Stimulated activated CD4-positive, alpha-beta T cell treated with anti-CD3 and anti-CD28 coated beads, Interleukin-4, amount 100 ng/mL, for 48 hours (primary cell): ENCODE measurements around the gene EFL1.

Experiments used
- DNase-seq, 2 donors: peaks; one replicate each; pipeline ENCODE4 v3.0.0-alpha.2; 2020; ENCODE audit warnings: low read depth in 2 of 2

Gene EFL1

GRCh38 chr15:82124331-82125263 lies 137.9 kb downstream of the EFL1 start:
- no peak for DNase-seq

DNA sequence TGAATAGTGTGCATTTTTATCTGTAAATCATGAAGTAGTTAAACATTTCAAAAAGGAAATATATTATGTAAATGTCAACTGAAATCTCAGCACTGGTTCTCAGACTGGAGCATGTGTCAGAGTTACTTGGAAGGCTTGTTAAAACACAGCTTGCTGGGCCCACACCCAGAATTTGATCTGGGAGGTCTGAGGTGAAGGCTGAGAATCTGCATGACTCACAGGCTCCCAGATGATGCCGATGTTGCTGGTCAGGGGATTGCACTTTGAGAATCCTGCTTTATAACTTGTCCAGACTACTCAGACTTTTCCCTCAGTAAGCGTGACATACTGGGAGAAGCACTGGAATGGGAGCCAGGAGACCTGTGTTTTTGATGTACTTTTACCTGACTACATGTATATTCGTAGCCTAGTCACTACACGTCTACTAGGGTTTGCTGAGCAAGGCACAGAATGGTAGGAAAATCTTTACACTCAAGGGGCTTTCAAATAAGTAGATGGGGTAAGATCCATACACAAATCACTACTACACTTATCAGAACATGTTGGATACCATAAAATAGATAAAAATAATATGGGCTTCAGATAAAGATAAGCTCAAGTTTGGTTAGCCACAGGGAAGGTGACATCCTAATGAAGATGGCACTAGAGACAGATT lies 139.7 kb downstream of the EFL1 start:
- no peak for DNase-seq

- no peak for DNase-seq
Measured at GRCh38 chr15:82118040-82118439, 144.5 kb downstream of the EFL1 start.

DNA sequence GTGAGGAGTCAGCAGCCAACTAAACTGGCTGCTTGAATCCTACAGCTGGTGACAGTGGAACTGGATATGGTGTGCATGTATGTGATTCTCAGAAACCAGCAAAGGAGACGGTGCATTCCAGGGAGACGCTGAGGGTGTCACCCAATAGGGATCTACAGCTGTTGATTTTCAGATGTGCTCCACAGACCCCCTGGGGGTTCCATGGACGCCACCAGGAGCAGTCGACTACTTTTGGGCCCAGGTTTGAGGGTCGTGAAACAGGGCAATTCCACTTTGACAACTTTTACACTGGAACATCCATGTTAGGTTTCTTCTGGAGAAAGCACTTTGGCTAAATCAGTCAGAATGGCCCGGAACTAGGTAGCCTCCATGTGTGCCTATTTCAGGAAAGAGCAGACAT lies 145.2 kb downstream of the EFL1 start:
- no peak for DNase-seq

DNA sequence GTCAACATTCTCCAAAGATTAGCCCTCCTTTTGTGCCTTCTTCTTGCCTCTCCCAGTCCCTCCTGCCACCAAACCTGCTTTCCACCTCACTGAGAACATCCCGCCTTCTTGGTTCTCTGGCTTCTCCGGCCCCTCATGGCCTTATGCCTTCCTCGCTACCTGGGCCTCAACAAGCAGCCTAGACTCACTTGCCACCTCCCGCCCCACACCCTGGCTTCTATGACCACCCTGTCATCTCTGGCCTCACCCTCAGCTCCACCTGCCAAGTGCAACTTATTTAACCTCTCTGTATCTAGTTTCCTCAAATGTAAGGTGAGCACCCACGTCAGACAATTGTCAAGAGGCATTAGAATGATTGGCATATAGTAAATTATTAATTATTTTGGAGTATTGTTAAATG lies 147.9 kb downstream of the EFL1 start:
- DNase-seq = no peak

- no peak for DNase-seq
Measured at GRCh38 chr15:82113106-82113715, 149.3 kb downstream of the EFL1 start.

- DNase-seq = no peak
Measured at GRCh38 chr15:82111918-82112317, 150.6 kb downstream of the EFL1 start.

DNA sequence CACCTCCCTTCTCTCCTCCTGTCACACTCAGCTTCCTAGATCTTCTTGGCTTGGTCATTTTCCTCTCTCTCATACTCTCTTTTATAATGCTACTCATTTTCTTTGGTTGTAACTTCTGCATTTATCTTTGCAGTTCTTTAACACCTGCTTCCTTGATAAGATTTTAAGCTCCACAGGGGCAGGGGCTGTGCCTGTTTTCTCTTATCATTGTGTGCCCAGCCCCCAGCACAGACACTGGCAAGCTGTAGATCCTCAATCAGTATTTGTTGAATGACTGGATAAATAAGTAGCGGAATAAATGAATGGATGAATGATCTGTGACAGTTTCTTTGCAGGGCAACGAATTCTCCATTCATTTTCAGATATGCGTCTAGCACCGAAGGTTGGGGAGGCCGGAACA lies 152.4 kb downstream of the EFL1 start:
- DNase-seq = no peak

DNA sequence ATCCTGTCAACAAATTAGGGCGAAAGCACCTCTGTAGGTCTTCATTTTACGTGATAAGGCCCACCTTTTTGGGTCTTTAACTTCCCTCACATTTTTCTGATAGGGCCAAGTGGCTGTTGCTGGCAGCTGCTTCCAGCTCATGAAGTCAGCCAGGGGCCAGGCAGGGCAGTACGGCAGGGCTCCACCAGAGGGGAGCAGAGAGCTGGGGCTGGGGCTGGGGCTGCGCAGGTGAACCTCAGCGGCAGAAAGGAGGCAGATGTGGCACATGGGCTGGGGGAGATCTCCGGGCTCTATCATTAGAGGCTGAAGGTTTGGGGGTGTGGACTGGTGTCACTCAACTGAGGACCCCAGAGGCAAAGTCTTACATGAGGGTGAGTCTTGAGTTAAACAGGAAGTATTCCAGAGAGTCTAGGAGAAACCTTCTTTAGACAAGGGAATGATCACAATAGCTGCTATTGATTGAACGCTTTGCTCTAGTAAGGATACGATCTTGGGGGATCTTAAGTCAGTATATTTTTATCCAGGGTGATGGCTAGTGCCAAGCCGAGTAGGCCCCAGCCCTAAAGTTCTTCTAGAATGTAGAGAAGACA lies 153.9 kb downstream of the EFL1 start:
- DNase-seq = peak; percentile 57 to 81

GRCh38 chr15:82106679-82107078 lies 155.9 kb downstream of the EFL1 start:
- no peak for DNase-seq

DNA sequence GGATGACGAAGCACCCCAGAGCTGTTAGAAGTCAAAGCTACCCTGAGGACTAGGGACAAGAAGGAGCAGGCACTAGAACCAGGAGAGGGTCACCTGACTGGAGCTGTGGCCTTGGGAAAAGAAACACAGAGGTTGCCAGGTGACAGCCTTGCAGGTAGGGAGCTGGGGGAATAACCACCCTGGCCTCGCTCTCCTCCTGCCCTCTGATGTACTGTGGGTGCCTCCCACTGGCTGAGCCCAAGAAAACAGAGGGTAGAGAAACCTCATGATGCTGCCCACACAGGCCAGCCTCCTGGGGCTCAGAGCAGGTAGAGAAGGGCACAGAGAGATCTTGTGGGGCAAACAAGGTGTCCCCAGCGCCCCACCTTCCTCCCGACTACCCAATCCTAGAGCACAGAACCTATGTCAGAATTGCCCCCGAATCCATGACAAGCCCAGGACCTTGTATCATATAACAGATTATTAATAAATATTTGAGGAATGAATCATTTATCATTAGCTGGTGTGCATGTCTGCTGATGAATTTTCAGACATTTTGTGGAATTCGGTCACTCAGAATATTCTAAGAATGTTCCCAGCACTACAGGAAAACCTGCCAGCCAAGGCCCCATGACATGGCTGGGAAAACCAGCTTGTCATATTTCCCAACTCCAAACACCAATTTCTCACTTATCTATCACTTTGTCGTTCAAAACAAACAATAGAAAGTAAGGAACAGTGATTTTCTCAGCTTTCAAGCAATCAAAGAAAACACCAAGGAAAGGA lies 156.9 kb downstream of the EFL1 start:
- DNase-seq = no peak

DNA sequence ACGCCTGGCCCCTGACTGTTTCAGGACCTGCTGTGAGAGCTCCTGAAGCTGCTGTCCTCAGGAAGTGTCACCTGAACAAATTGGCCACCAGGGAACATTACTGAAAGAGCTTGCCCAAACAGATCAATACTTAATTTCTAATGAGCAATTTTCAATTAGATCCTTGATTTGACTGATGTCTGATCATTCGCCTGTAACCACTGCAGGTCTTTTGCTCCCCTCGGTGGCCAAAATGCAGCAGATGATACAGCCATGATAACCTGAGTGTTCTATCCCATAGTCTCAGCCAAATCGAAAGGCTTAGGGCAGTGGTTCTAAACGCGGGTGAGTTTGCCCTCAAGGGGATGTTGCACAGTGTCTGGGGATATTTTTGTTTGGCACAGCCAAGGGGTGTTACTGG lies 159.1 kb downstream of the EFL1 start:
- DNase-seq = no peak

DNA sequence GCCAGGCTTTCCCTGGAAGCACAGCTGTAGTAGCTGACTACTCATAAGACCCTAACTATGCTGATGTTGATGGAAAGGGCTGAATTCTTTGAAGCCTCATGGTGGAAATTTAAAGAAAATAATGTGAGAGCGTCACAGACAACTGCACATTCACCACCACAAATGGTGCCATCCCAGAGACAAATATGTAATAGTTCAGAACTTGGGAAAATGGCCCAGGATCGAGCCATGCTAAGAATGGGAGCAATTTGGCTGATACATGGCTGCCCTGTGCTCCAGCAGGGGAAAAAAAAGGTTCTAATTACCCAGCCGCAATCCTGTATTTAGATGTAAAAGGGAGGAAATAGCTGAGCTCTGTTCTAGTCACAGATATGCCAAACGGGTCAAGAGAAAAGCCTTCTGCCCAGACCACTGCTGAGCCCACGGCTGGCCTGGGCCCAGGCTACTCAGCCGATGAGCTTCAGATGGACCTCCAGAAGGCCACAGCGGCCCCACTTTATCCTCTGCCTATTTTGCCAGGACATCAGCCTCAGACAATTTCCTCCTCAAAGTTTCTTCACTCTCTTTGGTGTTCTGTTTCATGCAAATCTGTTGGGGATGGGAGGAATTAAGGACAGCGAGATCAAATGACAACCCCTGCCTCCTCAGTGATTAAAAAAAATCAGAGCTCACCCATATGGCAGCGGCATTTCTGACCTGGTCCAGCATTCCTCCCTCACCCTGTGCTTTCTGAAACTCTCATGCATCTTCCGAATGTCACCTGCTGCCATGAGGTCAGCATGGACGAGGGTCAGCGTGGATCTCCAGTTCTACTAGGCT lies 162.2 kb downstream of the EFL1 start:
- no peak for DNase-seq

DNA sequence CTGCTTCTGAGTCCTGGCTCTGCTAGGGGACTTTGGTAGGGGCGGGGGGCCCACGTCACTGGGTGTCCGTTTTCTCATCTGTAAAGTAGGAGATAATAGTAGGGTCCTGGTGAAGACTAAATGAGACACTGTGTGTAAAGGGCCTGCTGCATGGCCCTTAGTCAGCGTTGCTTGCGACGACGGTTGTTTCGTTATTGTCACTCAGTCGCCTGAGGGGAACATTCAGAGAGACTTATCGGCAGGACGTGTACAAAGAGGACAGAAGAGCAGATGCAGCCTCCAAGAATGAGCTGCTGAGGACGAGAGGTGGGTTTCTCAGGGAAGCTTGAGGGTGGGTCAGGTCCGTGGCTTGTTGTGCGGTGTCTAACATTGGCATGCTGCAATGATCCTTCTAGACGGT lies 163.9 kb downstream of the EFL1 start:
- DNase-seq = no peak

- DNase-seq = no peak
Measured at GRCh38 chr15:82095803-82096202, 166.7 kb downstream of the EFL1 start.

DNA sequence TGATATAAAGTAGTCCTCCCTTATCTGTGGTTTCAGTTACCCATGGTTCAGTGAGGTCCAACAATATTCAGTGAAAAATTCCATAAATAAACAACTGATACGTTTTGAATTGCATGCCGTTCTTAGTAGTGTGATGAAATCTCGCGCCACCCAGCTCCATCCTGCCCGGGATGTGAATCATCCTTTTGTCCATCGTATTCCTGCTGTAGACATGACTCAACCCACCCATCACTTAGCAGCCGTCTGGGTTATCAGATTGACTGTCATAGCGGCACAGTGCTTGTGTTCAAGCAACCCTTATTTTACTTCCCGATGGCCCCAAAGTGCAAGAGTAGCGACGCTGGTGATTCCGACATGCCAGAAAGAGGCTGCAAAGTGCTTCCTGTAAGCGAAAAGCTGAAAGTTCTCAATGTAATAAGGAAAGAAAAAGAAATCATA lies 168.7 kb downstream of the EFL1 start:
- no peak for DNase-seq

DNA sequence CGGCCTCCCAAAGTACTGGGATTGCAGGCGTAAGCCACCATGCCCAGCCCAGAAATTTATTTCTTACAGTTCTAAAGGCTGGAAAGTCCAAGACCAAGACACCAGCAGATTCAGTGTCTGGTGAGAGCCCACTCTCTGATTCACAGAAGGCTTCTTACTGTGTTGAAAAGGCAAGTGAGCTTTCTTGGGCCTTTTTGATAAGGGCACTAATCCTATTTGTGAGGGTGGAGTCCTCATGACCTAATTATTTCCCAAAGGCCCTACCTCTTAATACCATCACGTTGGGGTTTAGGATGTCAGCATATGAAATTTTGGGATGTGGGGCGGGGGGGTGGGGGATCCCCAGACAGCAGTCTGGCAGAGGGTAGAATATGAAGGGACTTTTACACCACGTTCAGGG lies 169.2 kb downstream of the EFL1 start:
- DNase-seq = no peak

DNA sequence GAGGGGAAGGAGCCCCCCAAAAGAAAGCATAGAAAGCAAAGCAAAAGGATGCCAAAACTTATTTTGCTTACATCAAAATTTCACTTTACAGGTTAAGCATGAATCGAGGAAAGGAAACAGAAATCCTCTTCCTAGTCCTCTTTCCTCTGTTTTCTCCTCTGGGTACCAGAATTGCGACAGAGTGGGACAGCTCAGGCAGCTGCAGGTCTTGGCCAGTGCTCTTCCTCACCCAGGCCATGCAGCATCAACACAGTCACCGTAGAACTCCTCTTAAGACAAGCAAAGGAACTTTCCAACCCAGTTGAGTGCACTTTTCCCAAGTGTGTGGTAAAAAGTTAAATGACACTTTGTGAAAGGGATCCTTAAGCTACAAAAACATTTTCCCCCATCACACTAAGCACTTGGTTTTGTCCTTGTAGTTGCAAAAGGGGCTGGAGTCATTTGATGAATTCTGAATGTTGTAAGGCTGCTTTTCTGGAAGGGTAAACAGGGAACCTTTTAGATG lies 170.8 kb downstream of the EFL1 start:
- DNase-seq = no peak

GRCh38 chr15:82086243-82086995 lies 176.1 kb downstream of the EFL1 start:
- no peak for DNase-seq
